HFFc6 (cell line): Measurements from ENCODE around the gene ZMAT3. TPM values are rescaled to one million over a fixed set of nuclear protein-coding genes. Genes with fewer than 3 reads are reported as not detected.
A peak's percentile ranks its signal among the peaks of the same experiment; 100 is the strongest.
"Not testable (repeated sequence)": the region's sequence is repeated elsewhere in the genome, so short reads cannot be mapped to it uniquely, and the experiment has no call there.

Source experiments
- DNase-seq: peaks from one replicate; pipeline ENCODE4 v3.0.0-alpha.2; 2018
- H3K27ac Mint-ChIP-seq: 2 replicates; pipeline ENCODE4 v1.8.0; 2020; ENCODE audit warnings: mild to moderate bottlenecking, mixed read lengths
- H3K27me3 Mint-ChIP-seq: 2 replicates; pipeline ENCODE4 v1.8.0; 2021; ENCODE audit warnings: mild to moderate bottlenecking, moderate library complexity, mixed read lengths; ENCODE audit not compliant: insufficient read depth
- H3K36me3 Mint-ChIP-seq: 2 replicates; pipeline ENCODE4 v1.8.0; 2021; ENCODE audit warnings: low read depth, mixed read lengths
- H3K4me1 Mint-ChIP-seq: 2 replicates; pipeline ENCODE4 v1.8.0; 2020; ENCODE audit warnings: low read depth, mixed read lengths
- H3K4me3 Mint-ChIP-seq: 2 replicates; pipeline ENCODE4 v1.8.0; 2020; ENCODE audit warnings: mild to moderate bottlenecking, moderate library complexity, mixed read lengths
- H3K9me3 Mint-ChIP-seq: 2 replicates; pipeline ENCODE4 v1.8.0; 2020; ENCODE audit warnings: mild to moderate bottlenecking, mixed read lengths
- total RNA-seq, 6 experiments: library from RNA; stranded (reverse); fragmentation: NEBNext Ultra II Directional; extraction: Animal tissue kit (Norgen Biotek cat#: 25700); gene quantifications; 2 replicates in 1 of 6; 3 replicates in 5 of 6; pipeline ENCODE4 v1.2.3, GENCODE V29; 2021
- TF ChIP-seq, protein P1 (sequence below): fragments of 200-600 bp; sonication (generic); IDR thresholded peaks from 2 replicates; pipeline ENCODE4 v1.5.0; 2021; ENCODE audit warnings: antibody characterized with exemption, mild to moderate bottlenecking

The ZMAT3 gene
- total RNA-seq, 6 experiments from 2014 or later = 70.6 to 100 (median 83.7) TPM

DNA sequence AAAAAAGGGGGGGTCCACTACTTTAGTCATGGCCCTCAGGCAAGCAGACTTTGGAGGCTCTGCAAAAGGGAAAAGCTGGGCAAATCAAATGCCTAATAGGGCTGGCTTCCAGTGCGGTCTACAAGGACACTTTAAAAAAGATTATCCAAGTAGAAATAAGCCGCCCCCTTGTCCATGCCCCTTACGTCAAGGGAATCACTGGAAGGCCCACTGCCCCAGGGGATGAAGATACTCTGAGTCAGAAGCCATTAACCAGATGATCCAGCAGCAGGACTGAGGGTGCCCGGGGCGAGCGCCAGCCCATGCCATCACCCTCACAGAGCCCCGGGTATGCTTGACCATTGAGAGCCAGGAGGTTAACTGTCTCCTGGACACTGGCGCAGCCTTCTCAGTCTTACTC lies 15.3 kb downstream of the ZMAT3 start:
- H3K9me3 Mint-ChIP-seq = no peaks in the 10 kb centered on the region
- no peak for DNase-seq
- peaks cover 78% of the 10 kb centered on the region for H3K36me3 Mint-ChIP-seq
- peaks cover 25% of the 10 kb centered on the region for H3K4me1 Mint-ChIP-seq
- no peak overlapping the region for H3K27ac Mint-ChIP-seq
- H3K27me3 Mint-ChIP-seq = no peaks in the 10 kb centered on the region
- TF ChIP-seq, protein P1, sequence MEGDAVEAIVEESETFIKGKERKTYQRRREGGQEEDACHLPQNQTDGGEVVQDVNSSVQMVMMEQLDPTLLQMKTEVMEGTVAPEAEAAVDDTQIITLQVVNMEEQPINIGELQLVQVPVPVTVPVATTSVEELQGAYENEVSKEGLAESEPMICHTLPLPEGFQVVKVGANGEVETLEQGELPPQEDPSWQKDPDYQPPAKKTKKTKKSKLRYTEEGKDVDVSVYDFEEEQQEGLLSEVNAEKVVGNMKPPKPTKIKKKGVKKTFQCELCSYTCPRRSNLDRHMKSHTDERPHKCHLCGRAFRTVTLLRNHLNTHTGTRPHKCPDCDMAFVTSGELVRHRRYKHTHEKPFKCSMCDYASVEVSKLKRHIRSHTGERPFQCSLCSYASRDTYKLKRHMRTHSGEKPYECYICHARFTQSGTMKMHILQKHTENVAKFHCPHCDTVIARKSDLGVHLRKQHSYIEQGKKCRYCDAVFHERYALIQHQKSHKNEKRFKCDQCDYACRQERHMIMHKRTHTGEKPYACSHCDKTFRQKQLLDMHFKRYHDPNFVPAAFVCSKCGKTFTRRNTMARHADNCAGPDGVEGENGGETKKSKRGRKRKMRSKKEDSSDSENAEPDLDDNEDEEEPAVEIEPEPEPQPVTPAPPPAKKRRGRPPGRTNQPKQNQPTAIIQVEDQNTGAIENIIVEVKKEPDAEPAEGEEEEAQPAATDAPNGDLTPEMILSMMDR = no peak
- H3K4me3 Mint-ChIP-seq = no peak overlapping the region

DNA sequence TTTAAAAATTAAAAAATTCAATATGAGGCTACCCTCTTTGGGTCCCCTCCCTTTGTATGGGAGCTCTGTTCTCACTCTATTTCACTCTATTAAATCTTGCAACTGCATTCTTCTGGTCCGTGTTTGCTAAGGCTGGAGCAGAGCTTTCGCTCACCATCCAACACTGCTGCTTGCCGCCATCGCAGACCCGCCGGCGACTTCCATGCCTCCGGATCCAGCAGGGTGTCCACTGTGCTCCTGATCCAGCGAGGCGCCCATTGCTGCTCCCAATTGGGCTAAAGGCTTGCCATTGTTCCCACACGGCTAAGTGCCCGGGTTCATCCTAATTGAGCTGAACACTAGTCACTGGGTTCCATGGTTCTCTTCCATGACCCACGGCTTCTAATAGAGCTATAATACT lies 17.0 kb downstream of the ZMAT3 start:
- H3K9me3 Mint-ChIP-seq, DNase-seq, H3K27me3 Mint-ChIP-seq, H3K27ac Mint-ChIP-seq, H3K4me3 Mint-ChIP-seq: not testable (repeated sequence)
- Mint-ChIP-seq H3K4me1 (peaks cover 27% of the 10 kb centered on the region), H3K36me3 (peaks cover 76% of the 10 kb centered on the region)

DNA sequence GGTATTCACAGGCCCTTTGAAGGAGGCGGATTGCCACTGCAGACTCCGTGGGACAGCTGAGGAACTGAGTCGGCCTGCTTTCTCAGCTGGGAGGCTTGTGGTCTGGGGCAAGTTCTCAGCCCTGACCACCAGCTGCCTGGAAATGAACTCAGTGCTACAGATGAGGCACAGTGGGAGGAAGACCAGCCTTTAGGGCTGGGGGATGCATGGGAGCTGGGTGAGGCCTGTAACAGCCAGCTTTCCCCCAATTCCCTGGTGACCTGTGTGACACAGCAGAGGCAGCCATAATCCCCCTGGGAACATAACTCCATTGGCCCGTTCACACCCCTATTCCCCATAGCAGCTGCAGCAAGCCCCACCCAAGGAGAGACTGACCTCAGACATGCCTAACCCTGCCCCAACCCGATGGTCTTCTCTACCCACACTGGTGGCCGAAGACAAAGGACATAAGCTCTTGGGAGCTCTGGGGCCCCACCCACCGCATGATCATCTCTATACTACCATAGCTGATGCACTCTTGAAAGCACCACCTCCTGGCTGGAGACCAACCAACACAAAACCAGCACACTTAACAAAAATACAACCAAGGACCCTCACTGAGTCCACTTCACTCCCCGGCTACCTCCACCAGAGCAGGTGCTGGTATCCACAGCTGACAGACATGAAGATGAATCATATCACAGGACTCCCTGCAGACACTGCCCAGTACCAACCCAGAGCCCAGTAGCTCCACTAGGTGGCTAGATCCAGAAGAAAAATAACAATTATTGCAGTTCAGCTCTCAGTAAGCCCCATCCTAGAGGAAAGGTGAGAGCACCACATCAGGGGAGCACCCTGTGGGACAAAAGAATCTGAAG lies 24.9 kb downstream of the ZMAT3 start:
- Mint-ChIP-seq H3K27me3 (no peaks in the 10 kb centered on the region; the same call in none of the 2 replicates), H3K9me3 (peaks cover 24% of the 10 kb centered on the region), H3K4me3 (no peak overlapping the region; the same call in 1 of the 2 replicates), H3K4me1 (peaks cover 54% of the 10 kb centered on the region), H3K36me3 (peaks cover 57% of the 10 kb centered on the region), H3K27ac (peak overlapping the region; percentile 35)
- TF ChIP-seq, protein P1 = peak; percentile 48
- peak; percentile 18 for DNase-seq

DNA sequence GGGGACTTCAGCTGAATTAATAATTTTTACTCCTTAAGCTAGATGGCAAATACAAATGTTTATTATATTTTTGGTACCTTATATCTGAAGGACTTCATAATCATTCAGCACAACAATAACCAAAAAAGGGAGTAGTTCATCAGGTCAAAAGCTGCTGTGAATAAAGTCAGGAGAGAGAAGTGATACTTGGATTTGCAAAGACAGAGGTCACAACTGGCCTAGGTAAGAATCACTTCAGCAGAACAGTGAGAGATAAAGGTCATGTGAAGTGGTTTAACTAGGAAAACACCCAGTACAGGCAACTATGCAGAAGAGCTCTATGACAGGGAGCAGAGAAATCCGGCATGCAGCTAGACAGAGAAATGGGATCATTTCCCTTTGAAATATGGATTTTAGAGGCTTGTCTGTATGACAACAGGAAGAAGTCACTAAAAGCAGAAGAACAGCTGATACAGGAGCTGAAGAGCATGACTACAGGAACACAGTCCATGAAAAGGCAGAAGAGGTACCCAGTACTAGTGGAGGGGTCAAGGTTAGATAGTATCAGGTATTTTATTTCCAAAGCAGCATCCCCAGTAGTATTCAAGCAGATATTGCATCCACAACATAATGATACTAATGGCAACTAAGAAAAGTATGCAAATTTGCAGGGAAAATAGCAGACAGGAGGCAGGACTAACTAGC lies 25.7 kb downstream of the ZMAT3 start:
- TF ChIP-seq, protein P1 = no peak
- DNase-seq = no peak
- Mint-ChIP-seq H3K36me3 (peaks cover 58% of the 10 kb centered on the region), H3K27ac (peak overlapping the region; percentile 6), H3K9me3 (peaks cover 33% of the 10 kb centered on the region), H3K27me3 (no peaks in the 10 kb centered on the region; the same call in none of the 2 replicates), H3K4me1 (peaks cover 57% of the 10 kb centered on the region), H3K4me3 (no peak overlapping the region)

DNA sequence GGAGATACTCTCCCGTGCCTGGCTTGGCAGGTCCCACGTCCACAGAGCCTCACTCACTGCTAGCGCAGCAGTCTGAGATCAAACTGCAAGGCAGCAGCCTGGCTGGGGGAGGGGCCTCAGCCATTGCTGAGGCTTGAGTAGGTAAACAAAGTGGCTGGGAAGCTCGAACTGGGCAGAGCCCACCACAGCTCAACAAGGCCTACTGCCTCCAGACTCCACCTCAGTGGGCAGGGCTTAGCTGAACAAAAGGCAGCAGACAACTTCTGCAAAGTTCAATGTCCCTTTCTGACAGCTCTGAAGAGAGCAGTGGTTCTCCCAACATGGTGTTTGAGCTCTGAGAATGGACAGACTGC lies 32.7 kb downstream of the ZMAT3 start:
- Mint-ChIP-seq H3K4me1 (peaks cover 16% of the 10 kb centered on the region), H3K36me3 (peaks cover 61% of the 10 kb centered on the region), H3K9me3 (peaks cover 34% of the 10 kb centered on the region)
- not testable (repeated sequence) for H3K27me3 Mint-ChIP-seq, DNase-seq, H3K4me3 Mint-ChIP-seq, H3K27ac Mint-ChIP-seq

DNA sequence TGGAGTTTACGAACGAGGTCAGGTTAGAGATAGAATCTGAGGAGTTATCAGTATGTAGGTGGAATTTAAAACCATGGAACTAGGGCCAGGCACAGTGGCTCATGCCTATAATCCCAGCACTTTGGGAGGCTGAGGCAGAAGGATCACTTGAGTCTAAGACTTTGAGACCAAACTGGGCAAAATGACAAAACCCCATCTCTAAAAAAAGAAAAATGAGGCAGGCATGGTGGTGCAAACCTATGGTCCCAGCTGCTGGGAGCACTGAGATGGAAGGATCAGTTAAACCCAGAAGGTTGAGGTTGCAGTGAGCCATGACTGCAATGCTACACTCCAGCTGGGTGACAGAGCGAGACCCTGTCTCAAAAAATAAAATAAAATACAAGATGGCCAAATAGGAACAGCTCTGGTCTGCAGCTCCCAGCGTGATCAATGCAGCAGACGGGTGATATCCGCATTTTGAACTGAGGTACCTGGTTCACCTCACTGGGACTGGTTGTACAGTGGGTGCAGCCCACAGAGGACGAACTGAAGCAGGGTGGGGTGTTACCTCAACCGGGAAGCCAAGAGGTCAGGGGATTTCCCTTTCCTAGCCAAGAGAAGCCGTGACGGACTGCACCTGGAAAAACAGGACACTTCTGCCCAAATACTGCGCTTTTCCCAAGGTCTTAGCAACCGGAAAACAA lies 33.3 kb downstream of the ZMAT3 start:
- no peak for DNase-seq
- no peak overlapping the region; the same call in 1 of the 2 replicates for H3K4me3 Mint-ChIP-seq
- H3K27me3 Mint-ChIP-seq = peaks cover 3% of the 10 kb centered on the region; the same call in 1 of the 2 replicates
- peaks cover 29% of the 10 kb centered on the region for H3K9me3 Mint-ChIP-seq
- no peak overlapping the region for H3K27ac Mint-ChIP-seq
- peaks cover 55% of the 10 kb centered on the region for H3K36me3 Mint-ChIP-seq
- H3K4me1 Mint-ChIP-seq = peaks cover 16% of the 10 kb centered on the region
- TF ChIP-seq, protein P1 = no peak
